Endothelial cell of umbilical vein (primary cell): Measurements from ENCODE around the gene USP12. TPM values are rescaled to one million over a fixed set of nuclear protein-coding genes. Genes with fewer than 3 reads are reported as not detected.

ENCODE experiments used
- BruUV-seq: library from RNA; stranded (reverse); fragments of 400-500 nt; replicated peaks from 2 replicates; lab custom pipeline; 2021; lab: Mats Ljungman, UMichigan
- CTCF ChIA-PET: fragments of 300-600, 350-600 bp; sonication (Branson Sonifier 250); formaldehyde crosslinking; loops from one replicate; lab custom pipeline; 2021; ENCODE audit warnings: antibody characterized with exemption, inconsistent platforms; lab: Charles Lee
- POLR2A ChIA-PET: fragments of 300-600, 350-600 bp; sonication (Branson Sonifier 250); formaldehyde crosslinking; loops from one replicate; lab custom pipeline; 2021; ENCODE audit warnings: antibody characterized with exemption, inconsistent platforms; lab: Charles Lee
- DNase-seq: peaks from one replicate; pipeline ENCODE4 v3.0.0-alpha.2; 2011; ENCODE audit warnings: low read depth, low spot score
- FAIRE-seq: peaks from 2 replicates; lab custom pipeline; 2011; peaks lifted over from hg19 to GRCh38; lab: Jason Lieb, UNC
- H2AFZ ChIP-seq: 2 replicates; pipeline ENCODE4 v1.6.0; 2012; ENCODE audit warnings: low read depth, low read length, control low read depth, inconsistent platforms
- H3K27ac ChIP-seq: 2 replicates; pipeline ENCODE4 v1.5.1; 2011; ENCODE audit warnings: low read depth, mild to moderate bottlenecking, control low read depth, low read length, moderate library complexity; ENCODE audit not compliant: insufficient read depth
- H3K27me3 ChIP-seq, 2 experiments: 2 replicates each; pipeline versions ENCODE4 v1.6.0 to v1.6.1; 2011; ENCODE audit warnings: low read length in 2 of 2, mixed read lengths in 1 of 2; ENCODE audit not compliant: control insufficient read depth in 2 of 2, insufficient read depth in 2 of 2
- H3K36me3 ChIP-seq, 2 experiments: 2 replicates in 1 of 2; 3 replicates in 1 of 2; pipeline ENCODE4 v1.5.1; 2011; ENCODE audit warnings: low read length in 2 of 2, mild to moderate bottlenecking in 1 of 2, moderate library complexity in 1 of 2; ENCODE audit not compliant: control insufficient read depth in 2 of 2, insufficient read depth in 2 of 2; ENCODE audit errors: extremely low read depth in 1 of 2
- H3K4me1 ChIP-seq: 3 replicates; pipeline ENCODE4 v1.5.1; 2011; ENCODE audit warnings: mild to moderate bottlenecking, low read length; ENCODE audit not compliant: control insufficient read depth, insufficient read depth; ENCODE audit errors: extremely low read depth
- H3K4me2 ChIP-seq: 2 replicates; pipeline ENCODE4 v1.6.1; 2011; ENCODE audit warnings: low read length, control low read depth, mixed read lengths; ENCODE audit not compliant: insufficient read depth
- H3K4me3 ChIP-seq, 3 experiments: fragments of 200-600 bp in 1 of 3; sonication (generic), shearing (Covaris generic) in 1 of 3; replicated peaks in 1 of 3; 2 replicates each; pipeline ENCODE4 v1.5.1; 2011 to 2016; ENCODE audit warnings: control low read depth in 3 of 3, low read length in 3 of 3, mild to moderate bottlenecking in 2 of 3, inconsistent platforms in 1 of 3, low read depth in 1 of 3, moderate library complexity in 1 of 3; ENCODE audit not compliant: insufficient read depth in 1 of 3
- H3K79me2 ChIP-seq: 2 replicates; pipeline ENCODE4 v1.6.0; 2012; ENCODE audit warnings: low read length, inconsistent platforms; ENCODE audit not compliant: control insufficient read depth, insufficient read depth
- H3K9ac ChIP-seq: replicated peaks from 2 replicates; pipeline ENCODE3; 2011; ENCODE audit warnings: low read length, control low read depth; ENCODE audit not compliant: insufficient read depth; ENCODE audit errors: extremely low read depth
- H3K9me1 ChIP-seq: replicated peaks from 3 replicates; pipeline ENCODE4 v1.6.0; 2011; ENCODE audit warnings: mild to moderate bottlenecking, low read length; ENCODE audit not compliant: control insufficient read depth, insufficient read depth; ENCODE audit errors: extremely low read depth
- H3K9me3 ChIP-seq: replicated peaks from 2 replicates; pipeline ENCODE4 v1.5.1; 2012; ENCODE audit warnings: low read length, inconsistent platforms; ENCODE audit not compliant: control insufficient read depth, insufficient read depth
- H4K20me1 ChIP-seq: replicated peaks from 2 replicates; pipeline ENCODE3; 2011; ENCODE audit warnings: mild to moderate bottlenecking, low read length; ENCODE audit not compliant: control insufficient read depth, insufficient read depth; ENCODE audit errors: extremely low read depth
- EZH2 ChIP-seq: IDR thresholded peaks from 2 replicates; pipeline ENCODE4 v1.6.1; 2012; ENCODE audit warnings: borderline replicate concordance, low read depth, mild to moderate bottlenecking, moderate library complexity, low read length, inconsistent platforms; ENCODE audit not compliant: severe bottlenecking
- FOS ChIP-seq: IDR thresholded peaks from 2 replicates; pipeline ENCODE4 v1.6.1; 2011; ENCODE audit warnings: mild to moderate bottlenecking, low read length, moderate library complexity, borderline replicate concordance; ENCODE audit not compliant: insufficient read depth
- GATA2 ChIP-seq: IDR thresholded peaks from 2 replicates; pipeline ENCODE4 v1.7.0; 2011; ENCODE audit warnings: low read depth, mild to moderate bottlenecking, moderate library complexity, mixed read lengths, low read length; ENCODE audit not compliant: insufficient read length, insufficient read depth
- JUN ChIP-seq: IDR thresholded peaks from 2 replicates; pipeline ENCODE4 v1.6.1; 2011; ENCODE audit warnings: borderline replicate concordance, low read depth; ENCODE audit not compliant: insufficient read length, insufficient read depth
- MYC ChIP-seq: IDR thresholded peaks from one replicate; pipeline ENCODE4 v1.6.1; 2011; ENCODE audit warnings: mild to moderate bottlenecking, low read depth, low read length
- POLR2A ChIP-seq: IDR thresholded peaks from 2 replicates; pipeline ENCODE4 v1.6.1; 2012; ENCODE audit warnings: low read depth, mild to moderate bottlenecking, control low read depth, low read length
- POLR2AphosphoS5 ChIP-seq: IDR thresholded peaks from 2 replicates; pipeline ENCODE4 v1.6.1; 2012; ENCODE audit warnings: low read depth, mild to moderate bottlenecking, control low read depth, low read length, moderate library complexity; ENCODE audit not compliant: insufficient read depth
- dilution Hi-C: fragments of 300-500 bp; cut with MboI; formaldehyde crosslinking; loops from one replicate; pipeline ENCODE4 v1.15.0; 2019; ENCODE audit warnings: low sequenced_read_pairs; ENCODE audit not compliant: extremely low pct_ligation_motif_present
- intact Hi-C: fragments of 100-400 bp; cut with micrococcal nuclease; formaldehyde crosslinking; loops from one replicate; pipeline ENCODE4 v1.10.0; 2022
- polyA plus RNA-seq, 4 experiments: library from polyadenylated mRNA; depleted of rRNA in 3 of 4; stranded (reverse) in 3 of 4; unstranded in 1 of 4; fragments of >200 nt; gene quantifications; 2 replicates each; pipeline versions ENCODE4 v1.2.1 to v1.2.3, GENCODE V29; 2011 to 2012; ENCODE audit warnings: missing spikeins in 1 of 4
- total RNA-seq: library from RNA; stranded (reverse); gene quantifications from 2 replicates; pipeline ENCODE4 v1.2.3, GENCODE V29; 2021
- TF ChIP-seq, protein P1 (sequence below), 2 donors: IDR thresholded peaks; 1 replicate in 1 of 2; 2 replicates in 1 of 2; pipeline ENCODE4 v1.5.1; 2011; ENCODE audit warnings: low read length in 2 of 2, mild to moderate bottlenecking in 2 of 2, moderate library complexity in 2 of 2, control low read depth in 1 of 2, inconsistent platforms in 1 of 2, low read depth in 1 of 2; ENCODE audit not compliant: insufficient read depth in 1 of 2; ENCODE audit errors: extremely low read depth in 1 of 2
- TF ChIP-seq, protein P2 (sequence below): IDR thresholded peaks from 2 replicates; pipeline ENCODE4 v1.6.1; 2011; ENCODE audit not compliant: insufficient read depth, insufficient read length

The USP12 gene
- total and polyA plus RNA-seq, 2 donors (not counting 3 experiments of a cell fraction or from before 2014, with no cell fraction given), result 6.2 to 33.4 TPM

DNA sequence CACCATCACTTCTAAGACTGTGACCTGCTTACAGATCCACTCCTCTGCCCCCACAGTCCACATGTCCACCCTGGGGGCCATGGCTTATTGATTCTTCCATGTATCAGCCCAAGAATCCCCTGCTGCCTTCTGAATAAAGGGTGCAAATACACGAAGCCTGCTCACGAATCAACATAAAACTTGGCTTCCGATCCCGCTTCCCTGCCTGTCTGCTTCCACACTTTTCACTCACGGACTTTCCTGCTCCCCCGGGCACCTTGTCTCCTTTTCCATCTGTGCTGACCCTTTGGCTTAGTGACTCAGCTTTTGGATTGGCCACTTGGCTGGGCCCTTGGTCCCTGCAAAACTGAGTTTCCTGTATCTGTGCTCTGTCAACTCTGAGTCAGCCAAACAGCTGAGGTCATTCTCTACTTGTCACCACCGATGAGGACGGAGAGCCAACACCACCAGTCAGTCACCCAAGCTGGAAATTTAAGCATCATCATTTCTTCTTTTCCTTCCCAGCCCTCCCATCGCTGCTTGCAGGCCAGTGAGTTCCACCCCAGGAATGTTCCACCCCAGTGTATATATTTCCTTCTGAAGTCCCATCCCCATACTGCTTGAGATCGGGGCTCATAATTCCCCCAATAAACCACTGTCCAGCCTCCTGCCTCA, 11.4 kb upstream of the USP12 start:
- Histone ChIP-seq H3K9ac (peak overlapping the region; percentile 68), H3K9me1 (no peaks in the 10 kb centered on the region), H3K9me3 (no peaks in the 10 kb centered on the region), H3K79me2 (no peaks in the 10 kb centered on the region), H4K20me1 (no peaks in the 10 kb centered on the region), H3K4me2 (peak overlapping the region; percentile 76), H3K27me3 (no peaks in the 10 kb centered on the region), H3K27ac (peak overlapping the region; percentile 88), H3K4me1 (peaks cover 20% of the 10 kb centered on the region), H3K36me3 (no peaks in the 10 kb centered on the region), H3K4me3 (peak overlapping the region in 1 of 3 experiments; percentile 27), H2AFZ (peak overlapping the region; percentile 49)
- FAIRE-seq (peak; percentile 99), DNase-seq (peak; percentile 89)
- dilution Hi-C loops, result no loop called here
- ChIA-PET CTCF (interaction anchor here (1.0 to 1.3 kb wide), 3 partner anchors 12 to 17 kb away, joined by 3 to 8 read pairs (median 3); no protein-coding TSS in a partner anchor), POLR2A (interaction anchor here (1.7 kb wide), 1 partner anchor 12 kb away, joined by 5 read pairs; no protein-coding TSS in a partner anchor)
- TSS peak; percentile 90 for BruUV-seq
- intact Hi-C loops, result loop anchor here (1.0 kb wide), 2 partner anchors 11 to 12 kb away; no protein-coding TSS in a partner anchor
- TF ChIP-seq EZH2, result no peak
- TF ChIP-seq POLR2AphosphoS5, result peak; percentile 91
- TF ChIP-seq, protein P1, sequence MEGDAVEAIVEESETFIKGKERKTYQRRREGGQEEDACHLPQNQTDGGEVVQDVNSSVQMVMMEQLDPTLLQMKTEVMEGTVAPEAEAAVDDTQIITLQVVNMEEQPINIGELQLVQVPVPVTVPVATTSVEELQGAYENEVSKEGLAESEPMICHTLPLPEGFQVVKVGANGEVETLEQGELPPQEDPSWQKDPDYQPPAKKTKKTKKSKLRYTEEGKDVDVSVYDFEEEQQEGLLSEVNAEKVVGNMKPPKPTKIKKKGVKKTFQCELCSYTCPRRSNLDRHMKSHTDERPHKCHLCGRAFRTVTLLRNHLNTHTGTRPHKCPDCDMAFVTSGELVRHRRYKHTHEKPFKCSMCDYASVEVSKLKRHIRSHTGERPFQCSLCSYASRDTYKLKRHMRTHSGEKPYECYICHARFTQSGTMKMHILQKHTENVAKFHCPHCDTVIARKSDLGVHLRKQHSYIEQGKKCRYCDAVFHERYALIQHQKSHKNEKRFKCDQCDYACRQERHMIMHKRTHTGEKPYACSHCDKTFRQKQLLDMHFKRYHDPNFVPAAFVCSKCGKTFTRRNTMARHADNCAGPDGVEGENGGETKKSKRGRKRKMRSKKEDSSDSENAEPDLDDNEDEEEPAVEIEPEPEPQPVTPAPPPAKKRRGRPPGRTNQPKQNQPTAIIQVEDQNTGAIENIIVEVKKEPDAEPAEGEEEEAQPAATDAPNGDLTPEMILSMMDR (IDR thresholded peaks at IDR 0.05; ENCODE audit: extremely low read depth in 1 of 2, insufficient read depth in 1 of 2, low read depth in 1 of 2, low read length in 2 of 2), result no peak
- peak; percentile 99 for TF ChIP-seq FOS
- TF ChIP-seq POLR2A, result peak; percentile 46
- TF ChIP-seq, protein P2, sequence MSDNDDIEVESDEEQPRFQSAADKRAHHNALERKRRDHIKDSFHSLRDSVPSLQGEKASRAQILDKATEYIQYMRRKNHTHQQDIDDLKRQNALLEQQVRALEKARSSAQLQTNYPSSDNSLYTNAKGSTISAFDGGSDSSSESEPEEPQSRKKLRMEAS, result no peak
- peak; percentile 83 for TF ChIP-seq JUN
- TF ChIP-seq MYC, result no peak
- peak; percentile 98 for TF ChIP-seq GATA2
